Stimulated activated naive B cell treated with anti-CD40 and anti-IgM and Interleukin-4, amounts not matched to agents 10 μg/mL and 1 μg/mL and 100 μg/mL, for 72 hours (primary cell): ENCODE measurements around the gene TIGD4.
"Not testable (repeated sequence)": the region's sequence is repeated elsewhere in the genome, so short reads cannot be mapped to it uniquely, and the experiment has no call there.

Experiments
- ATAC-seq, 2 donors: fragments of 150-1000 bp; cut with Tn5 transposase; replicated peaks; 2 replicates each; pipeline ENCODE4 v1.10.0; 2021; ENCODE audit warnings: moderate library complexity in 1 of 2
- DNase-seq: peaks from one replicate; pipeline ENCODE4 v3.0.0; 2021
- H3K27ac Mint-ChIP-seq: one replicate; pipeline ENCODE4 v1.8.0; 2022; ENCODE audit warnings: mild to moderate bottlenecking, mixed read lengths
- H3K27me3 Mint-ChIP-seq, 2 donors: one replicate each; pipeline ENCODE4 v1.8.0; 2022; ENCODE audit warnings: mixed read lengths in 2 of 2
- H3K36me3 Mint-ChIP-seq, 2 donors: one replicate each; pipeline ENCODE4 v1.8.0; 2022; ENCODE audit warnings: mixed read lengths in 2 of 2, mild to moderate bottlenecking in 1 of 2
- H3K4me1 Mint-ChIP-seq, 2 donors: one replicate each; pipeline ENCODE4 v1.8.0; 2022; ENCODE audit warnings: mixed read lengths in 2 of 2, mild to moderate bottlenecking in 1 of 2
- H3K4me3 Mint-ChIP-seq, 2 donors: one replicate each; pipeline ENCODE4 v1.8.0; 2022; ENCODE audit warnings: mild to moderate bottlenecking in 2 of 2, mixed read lengths in 2 of 2, moderate library complexity in 1 of 2
- H3K9me3 Mint-ChIP-seq, 2 donors: one replicate each; pipeline ENCODE4 v1.8.0; 2022; ENCODE audit warnings: mixed read lengths in 2 of 2, mild to moderate bottlenecking in 1 of 2

Gene TIGD4

DNA sequence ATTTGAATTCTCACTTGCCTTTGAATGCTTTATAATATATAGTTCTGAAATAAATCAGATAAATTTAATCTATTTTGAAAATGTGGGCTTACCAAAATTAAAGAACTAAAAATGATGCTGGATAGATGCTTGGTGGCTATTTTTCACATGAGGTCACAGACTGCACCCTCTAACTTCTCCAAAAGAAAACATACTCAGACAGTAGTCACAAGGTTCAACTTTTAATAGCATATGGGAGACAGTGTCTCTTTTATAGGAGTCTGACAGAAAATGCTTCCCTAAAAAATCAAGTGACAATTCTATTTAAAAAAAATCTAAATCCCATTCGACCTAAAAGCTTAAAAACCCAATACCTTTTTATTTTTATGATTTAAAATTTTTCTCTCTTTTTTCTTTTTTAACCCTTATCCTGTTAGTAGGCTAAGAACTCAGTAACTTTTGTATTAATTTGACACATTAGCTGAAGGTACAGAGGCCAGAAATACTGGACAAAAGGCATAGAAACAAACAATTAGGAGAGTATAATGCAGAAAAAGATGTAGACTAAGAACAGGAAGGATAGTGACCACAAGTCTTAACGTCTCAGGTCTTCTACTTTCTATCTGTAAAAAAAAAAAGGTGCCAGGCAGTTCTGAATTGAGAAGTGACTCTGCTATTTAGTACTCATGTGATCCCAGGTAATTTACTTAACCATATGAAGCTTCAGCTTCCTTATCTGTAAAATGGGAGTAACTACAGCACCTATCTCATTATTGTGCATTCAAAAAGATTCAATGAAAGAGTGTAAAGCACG, 7.6 kb downstream of the TIGD4 start:
- Mint-ChIP-seq H3K4me1 (no peaks in the 10 kb centered on the region), H3K9me3 (no peaks in the 10 kb centered on the region), H3K4me3 (no peak overlapping the region), H3K36me3 (no peaks in the 10 kb centered on the region), H3K27ac (no peak overlapping the region), H3K27me3 (no peaks in the 10 kb centered on the region)
- ATAC-seq (peak; percentile 39 to 45), DNase-seq (no peak)

GRCh38 chr4:152765069-152765737, 14.3 kb downstream of the TIGD4 start:
- not testable (repeated sequence) for H3K36me3 Mint-ChIP-seq, ATAC-seq, H3K4me3 Mint-ChIP-seq, H3K4me1 Mint-ChIP-seq, H3K27me3 Mint-ChIP-seq, H3K9me3 Mint-ChIP-seq, H3K27ac Mint-ChIP-seq, DNase-seq

- Mint-ChIP-seq H3K27ac (no peak overlapping the region), H3K36me3 (no peaks in the 10 kb centered on the region), H3K4me3 (no peak overlapping the region), H3K9me3 (no peaks in the 10 kb centered on the region), H3K27me3 (peaks cover 0 to 5% of the 10 kb centered on the region in 2 donors), H3K4me1 (no peaks in the 10 kb centered on the region)
- ATAC-seq (no peak), DNase-seq (no peak)
Measured at GRCh38 chr4:152763796-152764195, 15.7 kb downstream of the TIGD4 start.

DNA sequence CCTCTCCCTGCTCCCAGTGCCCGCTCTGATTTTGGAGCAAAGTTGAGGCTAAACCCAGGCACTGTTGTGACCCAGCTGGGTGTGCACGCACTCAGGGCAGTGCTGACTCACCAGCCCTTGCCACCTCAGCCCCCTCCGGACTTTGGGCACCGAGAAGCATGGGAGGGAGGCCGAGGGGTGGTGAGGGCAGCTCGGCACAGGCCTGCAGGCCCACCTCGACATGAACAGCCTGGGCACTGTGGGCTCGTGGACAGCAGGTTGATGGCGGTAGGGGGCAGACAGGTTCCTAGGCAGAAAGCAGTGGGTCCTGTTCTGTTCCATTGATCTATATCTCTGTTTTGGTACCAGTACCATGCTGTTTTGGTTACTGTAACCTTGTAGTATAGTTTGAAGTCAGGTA, 30.9 kb downstream of the TIGD4 start:
- peaks cover 0 to 22% of the 10 kb centered on the region in 2 donors for H3K27me3 Mint-ChIP-seq
- ATAC-seq (no peak), DNase-seq (no peak)
- no peaks in the 10 kb centered on the region for H3K36me3 Mint-ChIP-seq
- H3K4me1 Mint-ChIP-seq: no peaks in the 10 kb centered on the region
- H3K27ac Mint-ChIP-seq: no peak overlapping the region
- H3K9me3 Mint-ChIP-seq: peaks cover 0 to 5% of the 10 kb centered on the region in 2 donors
- H3K4me3 Mint-ChIP-seq: no peak overlapping the region

DNA sequence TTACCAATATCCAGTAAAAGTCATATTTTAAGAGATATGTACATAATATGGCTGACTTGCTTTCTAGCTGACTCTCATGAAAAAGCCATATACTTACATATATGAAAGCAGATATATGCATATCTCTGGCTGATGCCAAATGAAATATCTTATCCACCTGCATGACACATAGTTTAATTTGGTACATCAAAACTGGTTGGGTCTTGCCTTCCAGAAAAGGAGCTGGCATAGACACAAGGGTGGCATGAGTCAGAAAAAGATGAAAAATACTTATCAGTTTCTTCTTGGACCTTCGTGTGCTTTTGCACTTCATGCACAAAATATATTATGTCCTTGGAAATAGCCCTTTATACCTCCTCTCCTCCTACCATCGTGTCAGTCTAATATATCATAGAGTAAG, 32.1 kb downstream of the TIGD4 start:
- Mint-ChIP-seq H3K4me1 (no peaks in the 10 kb centered on the region), H3K27me3 (peaks cover 0 to 17% of the 10 kb centered on the region in 2 donors), H3K36me3 (no peaks in the 10 kb centered on the region), H3K4me3 (no peak overlapping the region), H3K9me3 (peaks cover 0 to 5% of the 10 kb centered on the region in 2 donors), H3K27ac (no peak overlapping the region)
- ATAC-seq: no peak
- no peak for DNase-seq

GRCh38 chr4:152738827-152739226, 40.7 kb downstream of the TIGD4 start:
- peaks cover 3 to 5% of the 10 kb centered on the region in 2 donors for H3K27me3 Mint-ChIP-seq
- no peak overlapping the region for H3K4me3 Mint-ChIP-seq

DNA sequence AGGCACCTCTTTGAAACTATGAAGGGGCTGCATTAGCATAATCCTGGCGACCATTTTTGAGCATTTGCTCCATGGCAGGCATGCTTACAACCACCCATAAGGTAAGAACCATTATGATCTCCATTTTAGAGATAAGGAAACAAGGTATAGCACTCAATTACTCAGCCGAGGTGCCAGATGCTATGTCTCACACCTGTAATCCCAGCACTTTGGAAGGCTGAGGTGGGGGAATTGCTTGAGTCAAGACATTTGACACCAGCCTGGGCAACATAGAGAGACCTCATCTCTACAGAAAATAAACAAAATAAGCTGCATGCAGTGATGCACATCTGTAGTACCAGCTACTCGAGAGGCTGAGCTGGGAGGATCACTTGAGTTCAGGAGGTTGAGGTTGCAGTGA, 43.6 kb downstream of the TIGD4 start:
- peaks cover 3 to 5% of the 10 kb centered on the region in 2 donors for H3K27me3 Mint-ChIP-seq
- peaks cover 15 to 16% of the 10 kb centered on the region in 2 donors for H3K4me1 Mint-ChIP-seq
- no peaks in the 10 kb centered on the region for H3K36me3 Mint-ChIP-seq
- no peak for ATAC-seq
- no peak overlapping the region for H3K27ac Mint-ChIP-seq
- no peaks in the 10 kb centered on the region for H3K9me3 Mint-ChIP-seq
- DNase-seq: no peak
- no peak overlapping the region for H3K4me3 Mint-ChIP-seq

More at GRCh38 chr4:152738827-152739226, 40.7 kb downstream of the TIGD4 start:
- Mint-ChIP-seq H3K9me3 (no peaks in the 10 kb centered on the region), H3K4me1 (peaks cover 13 to 15% of the 10 kb centered on the region in 2 donors), H3K36me3 (no peaks in the 10 kb centered on the region), H3K27ac (no peak overlapping the region)
- ATAC-seq (no peak), DNase-seq (no peak)

- Mint-ChIP-seq H3K9me3 (no peaks in the 10 kb centered on the region), H3K27ac (no peak overlapping the region), H3K36me3 (no peaks in the 10 kb centered on the region), H3K4me3 (no peak overlapping the region), H3K27me3 (peaks cover 3 to 5% of the 10 kb centered on the region in 2 donors), H3K4me1 (peaks cover 15 to 16% of the 10 kb centered on the region in 2 donors)
- ATAC-seq (peak; percentile 52 to 63), DNase-seq (no peak)
Measured at GRCh38 chr4:152735396-152735859, 44.1 kb downstream of the TIGD4 start.

- Mint-ChIP-seq H3K27me3 (peaks cover 3 to 5% of the 10 kb centered on the region in 2 donors), H3K4me3 (no peak overlapping the region), H3K4me1 (peaks cover 15 to 16% of the 10 kb centered on the region in 2 donors), H3K9me3 (no peaks in the 10 kb centered on the region), H3K36me3 (no peaks in the 10 kb centered on the region), H3K27ac (no peak overlapping the region)
- ATAC-seq: peak in 1 of 2 donors; percentile 34
- DNase-seq: no peak
Measured at GRCh38 chr4:152734699-152735050, 44.9 kb downstream of the TIGD4 start.

- Mint-ChIP-seq H3K27me3 (peaks cover 3 to 5% of the 10 kb centered on the region in 2 donors), H3K9me3 (no peaks in the 10 kb centered on the region), H3K27ac (no peak overlapping the region), H3K4me1 (peaks cover 15 to 16% of the 10 kb centered on the region in 2 donors), H3K36me3 (no peaks in the 10 kb centered on the region), H3K4me3 (no peak overlapping the region)
- ATAC-seq: peak in 1 of 2 donors; percentile 57
- DNase-seq: no peak
Measured at GRCh38 chr4:152734015-152734698, 45.4 kb downstream of the TIGD4 start.

DNA sequence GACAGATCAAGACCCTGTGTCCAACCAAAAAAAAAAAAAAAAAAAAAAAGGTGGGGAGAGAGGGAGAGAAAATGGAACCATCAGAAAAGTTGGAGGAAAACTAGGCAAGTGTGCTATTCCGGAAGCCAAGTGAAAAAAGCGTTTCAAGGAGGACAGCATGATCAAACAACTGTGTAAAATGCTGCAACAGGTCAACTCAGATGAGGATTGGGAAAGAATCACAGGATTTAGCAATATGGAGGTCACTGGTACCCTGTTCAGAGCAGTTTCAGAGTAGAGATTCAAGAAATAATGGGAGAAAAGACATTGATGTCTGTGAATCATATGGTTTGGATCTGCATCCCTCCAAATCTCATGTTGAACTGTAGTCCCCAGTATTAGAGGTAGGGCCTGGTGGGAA, 47.5 kb downstream of the TIGD4 start:
- Mint-ChIP-seq H3K27ac (no peak overlapping the region), H3K36me3 (no peaks in the 10 kb centered on the region), H3K9me3 (no peaks in the 10 kb centered on the region), H3K27me3 (peaks cover 5 to 8% of the 10 kb centered on the region in 2 donors), H3K4me1 (peaks cover 22 to 26% of the 10 kb centered on the region in 2 donors), H3K4me3 (no peak overlapping the region)
- DNase-seq (no peak), ATAC-seq (no peak)

DNA sequence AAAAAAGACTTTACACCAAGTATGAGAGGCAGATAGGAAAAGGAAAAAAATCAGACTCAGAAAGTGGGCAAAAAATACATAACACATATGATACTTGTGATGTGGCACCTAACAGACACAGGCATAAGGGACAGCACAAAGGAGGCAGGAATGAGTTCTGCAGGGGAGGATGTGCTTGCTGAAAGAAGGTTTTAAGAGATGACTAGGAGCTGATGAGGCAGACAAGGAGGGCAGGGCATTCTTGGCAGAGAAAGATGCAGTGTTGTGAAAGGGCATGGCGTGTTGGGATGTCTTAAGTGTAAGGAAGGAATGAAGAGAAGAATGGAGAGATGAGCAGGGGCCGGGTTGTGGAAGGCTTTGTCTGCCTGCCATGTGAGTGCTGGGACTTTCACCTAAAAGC, 50.1 kb downstream of the TIGD4 start:
- Mint-ChIP-seq H3K27ac (no peak overlapping the region), H3K27me3 (peaks cover 0 to 5% of the 10 kb centered on the region in 2 donors), H3K9me3 (no peaks in the 10 kb centered on the region), H3K4me3 (no peak overlapping the region), H3K36me3 (no peaks in the 10 kb centered on the region), H3K4me1 (peaks cover 14 to 17% of the 10 kb centered on the region in 2 donors)
- DNase-seq: no peak
- ATAC-seq: no peak

- DNase-seq: no peak
- no peaks in the 10 kb centered on the region for H3K36me3 Mint-ChIP-seq
- peaks cover 6 to 10% of the 10 kb centered on the region in 2 donors for H3K4me1 Mint-ChIP-seq
- H3K27me3 Mint-ChIP-seq: peaks cover under 1 to 6% of the 10 kb centered on the region in 2 donors
- H3K27ac Mint-ChIP-seq: no peak overlapping the region
- no peak overlapping the region for H3K4me3 Mint-ChIP-seq
- ATAC-seq: peak; percentile 36 to 38
- no peaks in the 10 kb centered on the region for H3K9me3 Mint-ChIP-seq
Measured at GRCh38 chr4:152728343-152728742, 51.2 kb downstream of the TIGD4 start.

- peaks cover 6 to 10% of the 10 kb centered on the region in 2 donors for H3K4me1 Mint-ChIP-seq
- no peak overlapping the region for H3K4me3 Mint-ChIP-seq
- no peak overlapping the region for H3K27ac Mint-ChIP-seq
- DNase-seq (no peak), ATAC-seq (peak in 1 of 2 donors; percentile 27)
- no peaks in the 10 kb centered on the region for H3K36me3 Mint-ChIP-seq
- H3K27me3 Mint-ChIP-seq: peaks cover 6 to 9% of the 10 kb centered on the region in 2 donors
- no peaks in the 10 kb centered on the region for H3K9me3 Mint-ChIP-seq
Measured at GRCh38 chr4:152727784-152728183, 51.7 kb downstream of the TIGD4 start.
